HG03354 (cell line): ENCODE data around the gene GJC1.

Experiments
- ATAC-seq: cut with Tn5 transposase; IDR thresholded peaks from one replicate; pipeline ENCODE4 v1.9.1; 2021; ENCODE audit warnings: mild to moderate bottlenecking; ENCODE audit not compliant: unreplicated experiment, poor library complexity, severe bottlenecking

Gene GJC1

DNA sequence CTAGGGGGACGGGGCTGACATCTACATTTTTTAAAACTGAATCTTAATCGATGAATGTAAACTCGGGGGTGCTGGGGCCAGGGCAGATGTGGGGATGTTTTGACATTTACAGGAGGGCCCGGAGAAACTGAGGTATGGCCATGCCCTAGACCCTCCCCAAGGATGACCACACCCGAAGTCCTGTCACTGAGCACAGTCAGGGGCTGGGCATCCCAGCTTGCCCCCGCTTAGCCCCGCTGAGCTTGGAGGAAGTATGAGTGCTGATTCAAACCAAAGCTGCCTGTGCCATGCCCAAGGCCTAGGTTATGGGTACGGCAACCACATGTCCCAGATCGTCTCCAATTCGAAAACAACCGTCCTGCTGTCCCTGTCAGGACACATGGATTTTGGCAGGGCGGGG, 49.9 kb downstream of the GJC1 start:
- no peak for ATAC-seq

GRCh38 chr17:44779211-44780025, 50.7 kb downstream of the GJC1 start:
- ATAC-seq, result peak; percentile 35

- ATAC-seq, result no peak
Measured at GRCh38 chr17:44778656-44779210, 51.4 kb downstream of the GJC1 start.

- no peak for ATAC-seq
Measured at GRCh38 chr17:44777394-44778348, 52.4 kb downstream of the GJC1 start.

GRCh38 chr17:44776628-44777393, 53.3 kb downstream of the GJC1 start:
- ATAC-seq, result no peak

DNA sequence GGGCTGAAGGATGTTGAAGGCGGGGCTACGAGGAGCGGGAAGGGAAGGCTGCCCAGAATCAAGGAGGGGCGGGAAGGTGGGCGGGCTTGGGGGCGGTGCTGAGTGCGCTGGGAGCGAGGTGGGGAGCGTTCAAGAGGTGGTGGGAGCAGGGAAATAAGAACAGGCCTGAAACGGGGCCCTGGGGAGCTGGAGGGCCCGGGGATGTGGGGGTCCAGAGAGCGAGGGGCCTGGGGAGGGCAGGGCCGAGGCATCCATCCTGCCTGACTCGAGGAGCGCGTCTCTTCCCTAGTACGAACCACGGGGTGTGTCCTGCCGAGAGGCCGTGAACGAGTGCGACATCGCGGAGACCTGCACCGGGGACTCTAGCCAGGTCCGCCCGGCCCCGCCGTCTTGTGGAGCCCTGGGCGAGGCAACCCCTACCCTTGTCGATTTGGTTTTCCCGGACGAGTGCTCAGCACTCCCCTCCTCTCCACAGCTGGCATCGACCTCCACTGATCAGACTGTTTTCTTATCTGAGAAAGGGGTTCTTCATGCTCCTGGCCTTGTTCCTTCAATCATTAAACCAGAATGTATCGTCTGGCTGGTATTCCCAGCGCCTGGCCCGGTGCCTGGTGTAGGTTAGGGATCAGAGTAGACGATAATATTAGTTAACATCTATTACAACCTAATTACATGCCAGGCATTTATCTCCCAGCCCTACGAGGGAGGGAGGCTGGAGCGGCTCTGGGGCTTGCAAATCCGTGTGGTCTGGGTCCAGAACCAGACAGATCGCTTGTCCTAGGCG, 54.1 kb downstream of the GJC1 start:
- ATAC-seq, result peak; percentile 7

DNA sequence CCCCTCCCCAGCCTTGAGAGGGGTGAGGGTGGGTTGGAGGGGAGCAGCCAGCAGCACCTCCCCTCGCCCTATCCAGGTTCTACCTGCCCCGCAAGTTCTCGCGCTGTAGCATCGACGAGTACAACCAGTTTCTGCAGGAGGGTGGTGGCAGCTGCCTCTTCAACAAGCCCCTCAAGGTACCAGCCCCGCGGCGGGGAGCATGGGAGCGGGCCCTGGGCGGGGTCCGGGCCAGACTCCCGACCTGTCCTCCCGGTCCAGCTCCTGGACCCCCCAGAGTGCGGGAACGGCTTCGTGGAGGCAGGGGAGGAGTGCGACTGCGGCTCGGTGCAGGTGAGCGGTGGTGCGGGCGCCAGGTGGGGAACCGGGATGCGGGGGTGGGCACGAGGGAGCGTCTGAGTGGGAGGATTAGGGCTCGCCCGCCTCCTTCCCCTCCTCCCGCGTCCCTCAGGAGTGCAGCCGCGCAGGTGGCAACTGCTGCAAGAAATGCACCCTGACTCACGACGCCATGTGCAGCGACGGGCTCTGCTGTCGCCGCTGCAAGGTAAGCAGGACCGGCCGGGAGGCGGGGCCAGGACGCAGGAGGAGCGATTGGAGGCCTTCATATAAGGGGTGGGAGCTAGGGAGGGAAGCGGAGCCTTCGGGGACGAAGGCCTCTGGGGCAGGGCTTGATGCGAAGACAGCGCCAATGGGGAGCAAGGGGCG, 54.8 kb downstream of the GJC1 start:
- peak; percentile 86 for ATAC-seq

GRCh38 chr17:44774271-44775135, 55.6 kb downstream of the GJC1 start:
- ATAC-seq, result peak; percentile 41

GRCh38 chr17:44773140-44773539, 56.9 kb downstream of the GJC1 start:
- ATAC-seq, result no peak

GRCh38 chr17:44772308-44773045, 57.6 kb downstream of the GJC1 start:
- no peak for ATAC-seq

DNA sequence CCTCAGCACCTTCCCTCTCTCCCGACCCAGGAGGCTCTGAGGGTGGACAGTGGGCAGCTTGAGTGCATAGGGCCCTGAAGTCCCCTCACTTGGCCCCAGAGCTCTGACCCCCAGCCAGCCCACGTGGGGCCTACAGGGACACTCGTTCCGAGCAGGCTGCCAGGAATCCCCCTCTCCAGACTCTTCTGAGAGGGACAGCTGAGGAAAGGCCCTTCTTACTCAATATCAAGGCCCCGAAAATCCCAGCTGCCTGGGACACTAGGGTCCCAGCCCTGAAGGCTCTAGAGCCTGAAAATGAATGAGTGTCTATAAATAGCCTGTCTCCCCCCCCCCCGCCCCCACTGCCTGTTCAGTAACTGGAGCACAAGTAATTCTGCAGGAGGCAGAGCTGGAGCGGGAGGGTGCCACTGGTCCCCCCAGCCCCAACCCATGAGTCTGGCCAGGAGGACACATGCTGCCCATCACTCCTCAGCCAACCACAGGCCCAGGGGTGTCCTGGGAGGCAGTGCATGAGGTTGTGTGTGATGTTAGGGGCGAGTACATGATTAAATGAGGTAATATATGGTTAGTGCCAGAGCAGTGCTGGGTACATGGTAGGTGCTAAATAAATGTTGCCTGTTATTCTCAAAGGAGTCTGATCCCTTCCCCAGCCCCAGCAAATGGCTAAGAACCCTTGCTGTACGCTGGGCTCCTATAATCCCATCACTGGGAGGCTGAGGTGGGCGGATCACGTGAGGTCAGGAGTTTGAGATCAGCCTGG, 59.7 kb downstream of the GJC1 start:
- ATAC-seq, result no peak

GRCh38 chr17:44769647-44770084, 60.4 kb downstream of the GJC1 start:
- ATAC-seq, result no peak

DNA sequence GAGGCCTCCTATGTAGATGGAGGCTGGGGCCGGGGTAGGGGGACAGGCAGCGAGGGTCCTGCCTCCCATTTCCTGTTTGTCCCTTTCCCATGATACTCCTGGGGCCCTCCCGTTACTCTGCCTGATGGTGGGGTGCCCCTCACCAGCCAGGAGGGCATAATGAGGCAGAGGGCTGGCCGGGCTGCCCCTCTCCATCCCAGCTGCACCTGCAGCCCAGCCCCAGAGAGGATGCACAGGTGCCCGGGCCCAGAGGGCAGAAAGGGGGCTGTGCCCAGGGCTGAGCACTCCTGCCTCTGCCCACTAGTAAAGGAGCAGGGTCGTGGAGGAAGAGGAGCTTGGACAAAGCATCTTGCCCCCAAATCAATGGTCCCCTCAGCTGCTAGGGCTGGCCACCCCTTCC, 60.9 kb downstream of the GJC1 start:
- ATAC-seq, result no peak

DNA sequence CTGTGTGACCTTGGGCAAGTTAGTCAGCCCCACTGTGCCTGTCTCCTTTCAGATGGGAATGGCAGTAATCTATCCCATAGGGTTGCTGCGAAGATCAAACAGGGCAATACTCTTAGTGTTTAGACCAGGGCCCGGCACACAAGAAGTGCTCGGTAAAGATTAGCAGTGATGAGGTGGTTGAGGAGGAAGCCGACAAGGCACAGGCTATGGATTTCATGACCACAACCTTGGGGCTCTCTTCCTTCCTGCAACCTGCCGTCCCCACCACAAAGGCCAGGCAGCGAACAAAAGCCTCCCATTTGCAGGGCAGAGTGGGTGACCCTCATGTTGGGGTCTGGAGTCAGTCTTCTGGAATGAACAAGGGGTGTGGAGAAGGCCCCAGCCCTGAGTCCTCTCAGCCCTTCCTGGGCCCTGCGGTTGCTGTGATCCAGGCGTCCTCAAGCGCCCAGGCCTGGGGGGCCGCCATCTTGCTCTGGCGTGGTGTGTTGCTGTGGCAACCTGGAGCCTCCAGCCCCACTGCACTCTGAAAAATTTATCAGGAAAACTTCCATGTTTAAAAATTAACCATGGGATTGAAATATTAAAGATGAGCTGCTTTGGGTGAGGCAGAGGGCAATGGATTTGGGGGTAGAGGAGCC, 61.5 kb downstream of the GJC1 start:
- no peak for ATAC-seq

DNA sequence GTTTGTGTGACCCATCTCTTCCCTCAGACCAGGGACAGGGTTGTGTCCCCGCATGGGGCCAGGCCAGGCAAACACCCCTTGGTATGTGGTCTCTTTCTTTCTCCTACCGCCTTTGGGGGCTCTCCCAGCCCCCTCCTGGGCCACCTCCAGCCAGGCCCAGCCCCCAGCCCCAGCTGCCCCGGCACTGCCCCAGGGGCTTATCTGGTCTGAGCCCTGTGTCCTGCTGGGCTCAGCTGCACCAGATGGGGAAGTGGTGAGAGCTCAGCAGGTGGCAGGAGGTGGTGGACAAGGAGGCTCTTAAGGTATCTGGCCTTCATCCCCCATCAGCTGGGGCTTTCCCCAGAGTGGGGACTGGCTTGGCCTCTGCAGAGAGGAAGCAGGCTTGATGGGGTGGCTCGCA, 62.6 kb downstream of the GJC1 start:
- ATAC-seq, result no peak
